HepG2 (cell line): ENCODE results near the gene SHISA7. TPM values are rescaled to one million over a fixed set of nuclear protein-coding genes. Genes with fewer than 3 reads are reported as not detected.

Experiments
- ATF3 ChIP-seq: sonication (generic); formaldehyde crosslinking; IDR thresholded peaks from 2 replicates; pipeline ENCODE4 v1.4.0; 2020; ENCODE audit warnings: missing genetic modification reagents
- CHD4 ChIP-seq: fragments of 200-600 bp; sonication (generic); IDR thresholded peaks from 2 replicates; pipeline ENCODE4 v1.7.0; 2017; ENCODE audit warnings: mild to moderate bottlenecking, low read length, borderline replicate concordance
- KAT2B ChIP-seq: fragments of 150-350 bp; IDR thresholded peaks from 2 replicates; pipeline ENCODE4 v1.6.1; 2014; ENCODE audit warnings: low read depth, low read length, borderline replicate concordance
- KAT7 ChIP-seq: IDR thresholded peaks from 2 replicates; pipeline ENCODE4 v1.6.1; 2018; ENCODE audit warnings: borderline replicate concordance, missing compliant biosample characterization
- MBD4 ChIP-seq: IDR thresholded peaks from 2 replicates; pipeline ENCODE4 v1.6.1; 2012; ENCODE audit warnings: low read length, inconsistent platforms, borderline replicate concordance
- MYPOP ChIP-seq: sonication (generic); formaldehyde crosslinking; IDR thresholded peaks from 2 replicates; pipeline ENCODE4 v1.8.1; 2023; ENCODE audit warnings: mild to moderate bottlenecking, moderate library complexity, missing genetic modification reagents
- RAD21 ChIP-seq: fragments of 450-650 bp; formaldehyde crosslinking; IDR thresholded peaks from 2 replicates; pipeline ENCODE4 v1.5.0; 2020; ENCODE audit warnings: mild to moderate bottlenecking
- SP1 ChIP-seq, 2 experiments: fragments of 450-650 bp in 1 of 2; sonication (generic) in 1 of 2; formaldehyde crosslinking in 1 of 2; IDR thresholded peaks; 2 replicates each; pipeline versions ENCODE4 v1.4.0 to v1.6.1; 2016 to 2020; ENCODE audit warnings: missing genetic modification reagents in 1 of 2
- SP4 ChIP-seq: sonication (generic); formaldehyde crosslinking; IDR thresholded peaks from 2 replicates; pipeline ENCODE4 v1.8.1; 2023; ENCODE audit warnings: mild to moderate bottlenecking, missing genetic modification reagents
- SSRP1 ChIP-seq: IDR thresholded peaks from 2 replicates; pipeline ENCODE4 v1.6.1; 2016; ENCODE audit warnings: control low read depth
- TOE1 ChIP-seq: sonication (generic); formaldehyde crosslinking; IDR thresholded peaks from 2 replicates; pipeline ENCODE4 v1.4.0; 2020; ENCODE audit warnings: mild to moderate bottlenecking, missing genetic modification reagents
- YEATS2 ChIP-seq: sonication (generic); formaldehyde crosslinking; IDR thresholded peaks from 2 replicates; pipeline ENCODE4 v1.4.0; 2020; ENCODE audit warnings: missing genetic modification reagents, borderline replicate concordance
- ZNF333 ChIP-seq: sonication (generic); formaldehyde crosslinking; IDR thresholded peaks from 2 replicates; pipeline ENCODE4 v1.4.0; 2020; ENCODE audit warnings: mild to moderate bottlenecking, missing genetic modification reagents, borderline replicate concordance
- ZNF33A ChIP-seq: sonication (generic); formaldehyde crosslinking; IDR thresholded peaks from 2 replicates; pipeline ENCODE4 v1.5.1; 2020; ENCODE audit warnings: missing genetic modification reagents, mild to moderate bottlenecking, moderate library complexity, borderline replicate concordance
- ZNF547 ChIP-seq: sonication (generic); formaldehyde crosslinking; IDR thresholded peaks from 2 replicates; pipeline ENCODE4 v1.5.1; 2020; ENCODE audit warnings: mild to moderate bottlenecking, missing genetic modification reagents
- polyA plus RNA-seq, 8 experiments: library from polyadenylated mRNA; depleted of rRNA in 3 of 8; stranded (reverse) in 7 of 8; unstranded in 1 of 8; fragments of >200 nt; fragmentation: Illumina TruSeq in 4 of 8; extraction: Trizol in 4 of 8; gene quantifications; 2 replicates each; pipeline versions ENCODE4 v1.2.1 to v1.2.3, GENCODE V29; 2011 to 2016; ENCODE audit warnings: low read depth in 4 of 8, missing spikeins in 1 of 8, mixed read lengths in 1 of 8; ENCODE audit not compliant: insufficient read depth in 1 of 8
- total RNA-seq, 5 experiments: library from RNA; depleted of rRNA; stranded (reverse); fragments of >200 nt; fragmentation: Illumina TruSeq; extraction: Trizol; gene quantifications; 2 replicates each; pipeline ENCODE4 v1.2.3, GENCODE V29; 2016; ENCODE audit warnings: low read depth in 1 of 5
- TF ChIP-seq, protein P1 (sequence below): IDR thresholded peaks from 2 replicates; pipeline ENCODE4 v1.4.0; 2020; ENCODE audit warnings: mild to moderate bottlenecking, missing genetic modification reagents
- TF ChIP-seq, protein P2 (sequence below): IDR thresholded peaks from 2 replicates; pipeline ENCODE4 v1.6.1; 2016; ENCODE audit warnings: missing genetic modification reagents, missing compliant biosample characterization
- TF ChIP-seq, protein P3 (sequence below): sonication (generic); formaldehyde crosslinking; IDR thresholded peaks from 2 replicates; pipeline ENCODE4 v1.4.0; 2020; ENCODE audit warnings: mild to moderate bottlenecking, missing genetic modification reagents
- TF ChIP-seq, protein P4 (sequence below): sonication (generic); formaldehyde crosslinking; IDR thresholded peaks from 2 replicates; pipeline ENCODE4 v1.5.0; 2020; ENCODE audit warnings: missing genetic modification reagents, mild to moderate bottlenecking, borderline replicate concordance

Gene SHISA7
- total and polyA plus RNA-seq, 2 of the 13 experiments (the other 11 are each of a cell fraction or from before 2014, with no cell fraction given) = not detected

DNA sequence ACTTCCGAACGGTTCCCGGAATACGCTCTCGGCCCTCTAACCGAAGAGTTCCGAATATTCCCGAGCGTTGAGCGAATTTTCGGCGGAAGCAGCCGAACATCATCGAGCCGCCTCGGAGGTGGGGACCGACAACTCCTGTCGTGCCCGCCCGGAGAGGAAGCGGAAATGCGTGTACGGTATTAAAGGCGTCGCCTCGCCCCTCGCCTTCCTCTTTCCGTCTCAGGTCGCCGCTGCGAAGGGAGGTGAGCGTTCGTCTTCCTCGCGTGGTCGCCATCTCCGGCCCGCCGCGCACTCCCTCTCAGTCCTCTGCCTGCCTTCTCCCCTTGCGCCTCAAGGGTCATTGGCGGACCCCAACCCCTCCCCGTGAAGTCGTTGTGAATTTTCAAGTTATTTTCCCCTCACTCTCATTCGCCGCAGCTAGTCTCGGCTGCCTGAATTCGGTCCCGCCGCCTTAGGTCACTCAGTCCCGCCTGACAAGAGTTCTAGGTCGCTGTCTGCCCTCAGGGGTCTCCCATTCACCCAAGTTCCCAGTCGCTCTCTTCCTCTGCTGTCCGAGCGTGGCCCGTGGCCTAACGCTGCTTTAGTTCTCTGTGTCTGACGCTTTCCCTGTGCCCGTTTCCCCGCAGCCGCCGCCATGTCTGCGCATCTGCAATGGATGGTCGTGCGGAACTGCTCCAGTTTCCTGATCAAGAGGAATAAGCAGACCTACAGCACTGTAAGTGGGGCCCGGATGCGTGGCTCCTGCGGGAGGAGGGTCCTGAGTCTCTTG lies 57.2 kb downstream of the SHISA7 start, which contains the start of gene RPL28 (continued):
- TF ChIP-seq, protein P1, sequence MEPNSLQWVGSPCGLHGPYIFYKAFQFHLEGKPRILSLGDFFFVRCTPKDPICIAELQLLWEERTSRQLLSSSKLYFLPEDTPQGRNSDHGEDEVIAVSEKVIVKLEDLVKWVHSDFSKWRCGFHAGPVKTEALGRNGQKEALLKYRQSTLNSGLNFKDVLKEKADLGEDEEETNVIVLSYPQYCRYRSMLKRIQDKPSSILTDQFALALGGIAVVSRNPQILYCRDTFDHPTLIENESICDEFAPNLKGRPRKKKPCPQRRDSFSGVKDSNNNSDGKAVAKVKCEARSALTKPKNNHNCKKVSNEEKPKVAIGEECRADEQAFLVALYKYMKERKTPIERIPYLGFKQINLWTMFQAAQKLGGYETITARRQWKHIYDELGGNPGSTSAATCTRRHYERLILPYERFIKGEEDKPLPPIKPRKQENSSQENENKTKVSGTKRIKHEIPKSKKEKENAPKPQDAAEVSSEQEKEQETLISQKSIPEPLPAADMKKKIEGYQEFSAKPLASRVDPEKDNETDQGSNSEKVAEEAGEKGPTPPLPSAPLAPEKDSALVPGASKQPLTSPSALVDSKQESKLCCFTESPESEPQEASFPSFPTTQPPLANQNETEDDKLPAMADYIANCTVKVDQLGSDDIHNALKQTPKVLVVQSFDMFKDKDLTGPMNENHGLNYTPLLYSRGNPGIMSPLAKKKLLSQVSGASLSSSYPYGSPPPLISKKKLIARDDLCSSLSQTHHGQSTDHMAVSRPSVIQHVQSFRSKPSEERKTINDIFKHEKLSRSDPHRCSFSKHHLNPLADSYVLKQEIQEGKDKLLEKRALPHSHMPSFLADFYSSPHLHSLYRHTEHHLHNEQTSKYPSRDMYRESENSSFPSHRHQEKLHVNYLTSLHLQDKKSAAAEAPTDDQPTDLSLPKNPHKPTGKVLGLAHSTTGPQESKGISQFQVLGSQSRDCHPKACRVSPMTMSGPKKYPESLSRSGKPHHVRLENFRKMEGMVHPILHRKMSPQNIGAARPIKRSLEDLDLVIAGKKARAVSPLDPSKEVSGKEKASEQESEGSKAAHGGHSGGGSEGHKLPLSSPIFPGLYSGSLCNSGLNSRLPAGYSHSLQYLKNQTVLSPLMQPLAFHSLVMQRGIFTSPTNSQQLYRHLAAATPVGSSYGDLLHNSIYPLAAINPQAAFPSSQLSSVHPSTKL = peak; percentile 42; the same call in 1 of the 2 replicates
- TF ChIP-seq SSRP1 (CRISPR knock-in tag) (no peak), ATF3 (peak; percentile 21; the same call in 1 of the 2 replicates), KAT2B (no peak), TOE1 (CRISPR knock-in tag) (no peak), KAT7 (CRISPR knock-in tag) (peak; percentile 98), ZNF333 (CRISPR knock-in tag) (no peak), ZNF33A (no peak), MBD4 (no peak), SP1 (IDR thresholded peaks at IDR 0.05) (no peak), SP1 (CRISPR knock-in tag; IDR thresholded peaks at IDR 0.05) (peak; percentile 77), YEATS2 (CRISPR knock-in tag) (peak; percentile 99), MYPOP (CRISPR knock-in tag) (peak; percentile 76; the same call in 1 of the 2 replicates), SP4 (CRISPR knock-in tag) (peak; percentile 78), RAD21 (no peak), ZNF547 (CRISPR knock-in tag) (no peak), CHD4 (no peak)
- TF ChIP-seq, protein P2, sequence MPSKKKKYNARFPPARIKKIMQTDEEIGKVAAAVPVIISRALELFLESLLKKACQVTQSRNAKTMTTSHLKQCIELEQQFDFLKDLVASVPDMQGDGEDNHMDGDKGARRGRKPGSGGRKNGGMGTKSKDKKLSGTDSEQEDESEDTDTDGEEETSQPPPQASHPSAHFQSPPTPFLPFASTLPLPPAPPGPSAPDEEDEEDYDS (CRISPR knock-in tag) = peak; percentile 99
- TF ChIP-seq, protein P3, sequence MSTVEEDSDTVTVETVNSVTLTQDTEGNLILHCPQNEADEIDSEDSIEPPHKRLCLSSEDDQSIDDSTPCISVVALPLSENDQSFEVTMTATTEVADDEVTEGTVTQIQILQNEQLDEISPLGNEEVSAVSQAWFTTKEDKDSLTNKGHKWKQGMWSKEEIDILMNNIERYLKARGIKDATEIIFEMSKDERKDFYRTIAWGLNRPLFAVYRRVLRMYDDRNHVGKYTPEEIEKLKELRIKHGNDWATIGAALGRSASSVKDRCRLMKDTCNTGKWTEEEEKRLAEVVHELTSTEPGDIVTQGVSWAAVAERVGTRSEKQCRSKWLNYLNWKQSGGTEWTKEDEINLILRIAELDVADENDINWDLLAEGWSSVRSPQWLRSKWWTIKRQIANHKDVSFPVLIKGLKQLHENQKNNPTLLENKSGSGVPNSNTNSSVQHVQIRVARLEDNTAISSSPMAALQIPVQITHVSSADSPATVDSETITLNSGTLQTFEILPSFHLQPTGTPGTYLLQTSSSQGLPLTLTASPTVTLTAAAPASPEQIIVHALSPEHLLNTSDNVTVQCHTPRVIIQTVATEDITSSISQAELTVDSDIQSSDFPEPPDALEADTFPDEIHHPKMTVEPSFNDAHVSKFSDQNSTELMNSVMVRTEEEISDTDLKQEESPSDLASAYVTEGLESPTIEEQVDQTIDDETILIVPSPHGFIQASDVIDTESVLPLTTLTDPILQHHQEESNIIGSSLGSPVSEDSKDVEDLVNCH = 0 out of 2 replicates have a peak, but pooled peaks have one; percentile 24
- TF ChIP-seq, protein P4, sequence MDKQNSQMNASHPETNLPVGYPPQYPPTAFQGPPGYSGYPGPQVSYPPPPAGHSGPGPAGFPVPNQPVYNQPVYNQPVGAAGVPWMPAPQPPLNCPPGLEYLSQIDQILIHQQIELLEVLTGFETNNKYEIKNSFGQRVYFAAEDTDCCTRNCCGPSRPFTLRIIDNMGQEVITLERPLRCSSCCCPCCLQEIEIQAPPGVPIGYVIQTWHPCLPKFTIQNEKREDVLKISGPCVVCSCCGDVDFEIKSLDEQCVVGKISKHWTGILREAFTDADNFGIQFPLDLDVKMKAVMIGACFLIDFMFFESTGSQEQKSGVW (CRISPR knock-in tag) = no peak
